ENCODE measurements around the gene ATG7. TPM values are rescaled to one million over a fixed set of nuclear protein-coding genes. Genes with fewer than 3 reads are reported as not detected.

Gene ATG7
- total RNA-seq, 3 donors from 2014 or later (not counting 1 experiment from before 2014, with no cell fraction given) = 55.3 to 72.9 (median 68.6) TPM

- H3K36me3 Mint-ChIP-seq = peaks cover 26% of the 10 kb centered on the region
- no peaks in the 10 kb centered on the region for H3K27me3 Mint-ChIP-seq (ENCODE audit: low read depth in 2 of 2)
- peaks cover 8 to 11% of the 10 kb centered on the region in 2 donors for H3K9me3 Mint-ChIP-seq
- Histone ChIP-seq H3K4me3 (ENCODE audit: low read length) (no peak overlapping the region), H3K4me1 (ENCODE audit: control insufficient read depth, insufficient read depth, low read length) (no peaks in the 10 kb centered on the region), H3K27ac (ENCODE audit: low read length) (no peak overlapping the region), H3K9me3 (ENCODE audit: control insufficient read depth, insufficient read depth, low read length) (peaks cover 13% of the 10 kb centered on the region), H3K36me3 (ENCODE audit: control insufficient read depth, insufficient read depth, low read length) (no peaks in the 10 kb centered on the region), H3K27me3 (ENCODE audit: control insufficient read depth, insufficient read depth, low read length) (no peaks in the 10 kb centered on the region)
- H3K27ac Mint-ChIP-seq = no peak overlapping the region
- H3K4me1 Mint-ChIP-seq = peaks cover 15 to 17% of the 10 kb centered on the region in 2 donors
- intact Hi-C loops (cut with micrococcal nuclease) = no loop called here
- TF ChIP-seq CTCF (IDR thresholded peaks at IDR 0.05) = no peak
- no peak for ATAC-seq
- DNase-seq = no peak
- H3K4me3 Mint-ChIP-seq = no peak overlapping the region
Measured at GRCh38 chr3:11410564-11410963, 138.4 kb downstream of the ATG7 start.

- Mint-ChIP-seq H3K27me3 (ENCODE audit: low read depth in 2 of 2) (no peaks in the 10 kb centered on the region), H3K27ac (no peak overlapping the region), H3K4me1 (peaks cover 15 to 17% of the 10 kb centered on the region in 2 donors), H3K4me3 (no peak overlapping the region), H3K36me3 (peaks cover 26% of the 10 kb centered on the region), H3K9me3 (peaks cover 8 to 11% of the 10 kb centered on the region in 2 donors)
- intact Hi-C loops (cut with micrococcal nuclease) = no loop called here
- H3K4me1 ChIP-seq (ENCODE audit: control insufficient read depth, insufficient read depth, low read length) = no peaks in the 10 kb centered on the region
- H3K27me3 ChIP-seq (ENCODE audit: control insufficient read depth, insufficient read depth, low read length) = no peaks in the 10 kb centered on the region
- H3K9me3 ChIP-seq (ENCODE audit: control insufficient read depth, insufficient read depth, low read length) = peaks cover 13% of the 10 kb centered on the region
- TF ChIP-seq CTCF (IDR thresholded peaks at IDR 0.05) = no peak
- no peak for ATAC-seq
- no peak for DNase-seq
- H3K4me3 ChIP-seq (ENCODE audit: low read length) = no peak overlapping the region
- no peaks in the 10 kb centered on the region for H3K36me3 ChIP-seq (ENCODE audit: control insufficient read depth, insufficient read depth, low read length)
- no peak overlapping the region for H3K27ac ChIP-seq (ENCODE audit: low read length)
Measured at GRCh38 chr3:11411956-11412355, 139.8 kb downstream of the ATG7 start.

- H3K9me3 ChIP-seq (ENCODE audit: control insufficient read depth, insufficient read depth, low read length) = peaks cover 10% of the 10 kb centered on the region
- TF ChIP-seq CTCF (IDR thresholded peaks at IDR 0.05) = no peak
- peaks cover 22% of the 10 kb centered on the region for H3K36me3 Mint-ChIP-seq
- DNase-seq (no peak), ATAC-seq (no peak)
- WGBS (ENCODE audit: insufficient coverage) = 100% methylated on average over 2 of the region's 4 CpGs
- H3K27ac ChIP-seq (ENCODE audit: low read length) = no peak overlapping the region
- no peak overlapping the region for H3K4me3 Mint-ChIP-seq
- H3K4me1 ChIP-seq (ENCODE audit: control insufficient read depth, insufficient read depth, low read length) = no peaks in the 10 kb centered on the region
- H3K9me3 Mint-ChIP-seq = peaks cover 8 to 10% of the 10 kb centered on the region in 2 donors
- H3K27me3 Mint-ChIP-seq (ENCODE audit: low read depth in 2 of 2) = no peaks in the 10 kb centered on the region
- H3K4me1 Mint-ChIP-seq = peaks cover 15 to 17% of the 10 kb centered on the region in 2 donors
- no peaks in the 10 kb centered on the region for H3K27me3 ChIP-seq (ENCODE audit: control insufficient read depth, insufficient read depth, low read length)
- intact Hi-C loops (cut with micrococcal nuclease) = no loop called here
- no peak overlapping the region for H3K4me3 ChIP-seq (ENCODE audit: low read length)
- no peaks in the 10 kb centered on the region for H3K36me3 ChIP-seq (ENCODE audit: control insufficient read depth, insufficient read depth, low read length)
- no peak overlapping the region for H3K27ac Mint-ChIP-seq
Measured at GRCh38 chr3:11413071-11413470, 140.9 kb downstream of the ATG7 start.

GRCh38 chr3:11415099-11415498 is 142.9 kb downstream of the ATG7 start:
- Mint-ChIP-seq H3K4me1 (peaks cover 6 to 21% of the 10 kb centered on the region in 2 donors), H3K27me3 (ENCODE audit: low read depth in 2 of 2) (no peaks in the 10 kb centered on the region), H3K36me3 (peaks cover 8% of the 10 kb centered on the region), H3K27ac (no peak overlapping the region), H3K4me3 (no peak overlapping the region), H3K9me3 (peaks cover 4 to 5% of the 10 kb centered on the region in 2 donors)
- H3K4me3 ChIP-seq (ENCODE audit: low read length) = no peak overlapping the region
- no peak for TF ChIP-seq CTCF (IDR thresholded peaks at IDR 0.05)
- DNase-seq (no peak), ATAC-seq (no peak)
- H3K4me1 ChIP-seq (ENCODE audit: control insufficient read depth, insufficient read depth, low read length) = no peaks in the 10 kb centered on the region
- no peak overlapping the region for H3K27ac ChIP-seq (ENCODE audit: low read length)
- no CpG with 5 or more reads among the region's 1 CpG for WGBS (ENCODE audit: insufficient coverage)
- no peaks in the 10 kb centered on the region for H3K36me3 ChIP-seq (ENCODE audit: control insufficient read depth, insufficient read depth, low read length)
- no peaks in the 10 kb centered on the region for H3K27me3 ChIP-seq (ENCODE audit: control insufficient read depth, insufficient read depth, low read length)
- H3K9me3 ChIP-seq (ENCODE audit: control insufficient read depth, insufficient read depth, low read length) = peaks cover 5% of the 10 kb centered on the region
- intact Hi-C loops (cut with micrococcal nuclease) = no loop called here

All from natural killer cell (primary cell).